Measurements from ENCODE around the gene MFSD11. TPM values are rescaled to one million over a fixed set of nuclear protein-coding genes. Genes with fewer than 3 reads are reported as not detected.

Gene MFSD11
- total and polyA plus RNA-seq, 2 of the 8 experiments (the other 6 are each of a cell fraction or from before 2014, with no cell fraction given) = 17.7 to 19.8 TPM

DNA sequence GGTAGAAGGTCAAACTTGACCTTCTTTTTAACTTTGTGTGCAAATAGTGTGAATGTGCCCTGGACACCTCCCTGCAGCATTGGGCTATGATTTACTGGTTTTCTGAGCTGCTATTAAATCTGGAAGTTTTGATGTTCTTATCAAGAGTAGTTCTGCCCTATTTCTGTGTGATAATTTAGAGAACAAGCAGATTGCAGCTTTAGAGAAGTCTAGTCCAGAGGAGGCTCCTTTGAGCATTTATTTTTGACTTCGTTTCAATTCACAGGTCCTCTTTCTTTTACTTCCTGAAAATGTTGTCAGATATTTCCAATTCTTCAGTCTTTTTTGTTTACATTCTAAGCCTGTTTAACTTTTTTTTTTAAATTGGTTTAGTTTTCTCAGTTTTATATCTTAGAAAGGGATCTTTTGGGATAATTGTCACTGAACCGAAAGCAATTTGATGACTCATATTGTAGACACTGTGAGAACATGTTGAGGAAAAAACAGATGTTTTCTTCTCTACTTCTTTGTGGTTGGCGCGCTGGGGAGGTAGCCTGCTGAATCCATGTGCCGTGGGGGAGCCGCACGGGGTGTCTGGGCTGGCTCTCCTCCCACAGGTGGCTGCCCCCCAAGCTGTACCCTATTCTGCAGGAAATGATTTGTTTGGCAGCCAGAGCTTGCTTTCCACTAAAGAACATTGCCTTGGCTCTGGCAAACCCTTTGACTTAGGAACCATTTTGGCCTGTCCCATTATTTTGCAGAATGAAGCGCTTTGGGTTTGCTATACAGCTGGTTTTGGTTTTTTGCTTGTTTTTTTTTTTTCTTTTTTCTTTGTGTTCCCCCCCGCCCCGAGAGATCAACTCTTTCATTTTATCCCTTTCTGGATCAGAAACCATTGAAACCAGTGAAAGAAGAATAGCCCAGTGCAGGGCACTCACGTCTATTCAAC, 53.4 kb downstream of the MFSD11 start (continued):
- no peak for TF ChIP-seq TAF7 (optimal IDR thresholded peaks at IDR 0.05; ENCODE audit: borderline replicate concordance, low read depth, low read length)
- no peak for TF ChIP-seq ZNF274 (IDR thresholded peaks at IDR 0.05; ENCODE audit: borderline replicate concordance, extremely low read depth, low read length)
- TF ChIP-seq YY1 (IDR thresholded peaks at IDR 0.05; ENCODE audit: low read depth, low read length) = no peak
- TF ChIP-seq JUND (IDR thresholded peaks at IDR 0.05; ENCODE audit: low read length) = no peak
- no peak for TF ChIP-seq ASH2L (IDR thresholded peaks at IDR 0.05; ENCODE audit: low read length)
- TF ChIP-seq RBBP5 (IDR thresholded peaks at IDR 0.05; ENCODE audit: borderline replicate concordance, low read depth, low read length) = no peak
- no peak for TF ChIP-seq SIRT6 (IDR thresholded peaks at IDR 0.05; ENCODE audit: low read length)
- TF ChIP-seq TEAD4 (IDR thresholded peaks at IDR 0.05; ENCODE audit: low read depth, low read length) = no peak
